ENCODE data around the gene LSM14B.

- no peak for TF ChIP-seq CTCF (IDR thresholded peaks at IDR 0.05 in 4 of 5, conservative IDR thresholded peaks at IDR 0.05 in 1 of 5)
- no peak for TF ChIP-seq POLR2A (IDR thresholded peaks at IDR 0.05)
Measured at GRCh38 chr20:62128502-62128901, 6.2 kb downstream of the LSM14B start.
